ENCODE measurements around the gene ATP1B1. TPM values are rescaled to one million over a fixed set of nuclear protein-coding genes. Genes with fewer than 3 reads are reported as not detected.

The ATP1B1 gene
- total RNA-seq, 1 donor from 2014 or later: 76.4 TPM

DNA sequence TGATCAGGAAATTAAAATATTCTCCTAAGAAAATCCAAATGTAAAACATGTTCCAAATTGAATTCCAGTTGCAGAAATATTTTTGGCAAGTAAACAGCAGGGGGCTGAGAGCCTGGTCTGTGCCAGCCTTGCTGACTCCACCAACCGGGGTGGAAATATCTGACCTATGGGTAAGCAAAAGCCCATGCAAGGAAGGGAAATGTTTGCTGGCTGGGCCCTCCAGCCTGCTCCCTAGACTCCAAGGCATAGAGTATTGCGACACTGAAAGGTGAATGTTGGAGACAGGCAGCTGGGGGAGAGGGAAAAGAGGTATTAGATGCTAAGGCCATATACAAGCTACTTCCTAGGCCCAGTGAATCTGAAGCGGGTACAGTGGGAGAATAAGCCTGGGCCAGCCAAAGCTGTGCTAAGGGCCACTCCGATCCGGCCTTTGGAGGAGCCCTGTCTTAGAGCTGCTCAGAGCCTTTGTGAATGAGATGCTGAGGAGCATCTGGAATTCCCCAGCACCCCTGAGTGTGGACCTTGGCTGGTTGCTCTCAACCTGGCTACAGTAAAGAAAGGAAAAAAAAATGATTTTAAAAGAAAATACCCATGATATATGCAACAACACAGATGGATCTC lies 24.9 kb upstream of the ATP1B1 start:
- H3K9me3 Mint-ChIP-seq: no peaks in the 10 kb centered on the region
- H3K27ac Mint-ChIP-seq: no peak overlapping the region
- TF ChIP-seq, protein P1, sequence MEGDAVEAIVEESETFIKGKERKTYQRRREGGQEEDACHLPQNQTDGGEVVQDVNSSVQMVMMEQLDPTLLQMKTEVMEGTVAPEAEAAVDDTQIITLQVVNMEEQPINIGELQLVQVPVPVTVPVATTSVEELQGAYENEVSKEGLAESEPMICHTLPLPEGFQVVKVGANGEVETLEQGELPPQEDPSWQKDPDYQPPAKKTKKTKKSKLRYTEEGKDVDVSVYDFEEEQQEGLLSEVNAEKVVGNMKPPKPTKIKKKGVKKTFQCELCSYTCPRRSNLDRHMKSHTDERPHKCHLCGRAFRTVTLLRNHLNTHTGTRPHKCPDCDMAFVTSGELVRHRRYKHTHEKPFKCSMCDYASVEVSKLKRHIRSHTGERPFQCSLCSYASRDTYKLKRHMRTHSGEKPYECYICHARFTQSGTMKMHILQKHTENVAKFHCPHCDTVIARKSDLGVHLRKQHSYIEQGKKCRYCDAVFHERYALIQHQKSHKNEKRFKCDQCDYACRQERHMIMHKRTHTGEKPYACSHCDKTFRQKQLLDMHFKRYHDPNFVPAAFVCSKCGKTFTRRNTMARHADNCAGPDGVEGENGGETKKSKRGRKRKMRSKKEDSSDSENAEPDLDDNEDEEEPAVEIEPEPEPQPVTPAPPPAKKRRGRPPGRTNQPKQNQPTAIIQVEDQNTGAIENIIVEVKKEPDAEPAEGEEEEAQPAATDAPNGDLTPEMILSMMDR (IDR thresholded peaks at IDR 0.05; ENCODE audit: unreplicated experiment): no peak
- DNase-seq (ENCODE audit: low spot score in 2 of 2, unreplicated experiment in 2 of 2): no peak
- no peak overlapping the region for H3K4me3 Mint-ChIP-seq
- peaks cover 12% of the 10 kb centered on the region for H3K4me1 Mint-ChIP-seq
- H3K27me3 Mint-ChIP-seq (ENCODE audit: low read depth): no peaks in the 10 kb centered on the region
- H3K36me3 Mint-ChIP-seq: no peaks in the 10 kb centered on the region

DNA sequence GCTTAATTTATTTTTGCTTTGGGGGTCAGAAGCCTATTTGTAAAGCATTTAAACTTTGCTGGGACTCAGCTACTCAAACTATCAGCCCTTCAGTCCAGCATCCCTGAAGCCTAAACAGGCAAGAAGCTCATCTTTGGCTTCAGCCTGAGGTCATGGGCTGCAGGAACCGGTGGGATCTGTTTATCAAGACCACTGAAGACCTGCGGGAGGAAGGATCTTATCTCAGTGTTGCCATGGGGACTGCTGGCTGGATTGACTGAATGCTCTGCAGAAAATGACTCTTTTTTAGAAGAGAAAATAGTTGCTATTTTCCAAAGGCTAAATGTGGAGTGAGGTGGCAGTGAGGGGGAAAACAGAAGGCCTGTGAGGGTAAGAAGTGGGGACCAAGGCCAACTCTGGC lies 20.6 kb upstream of the ATP1B1 start:
- Mint-ChIP-seq H3K27ac (peak overlapping the region; percentile 43), H3K27me3 (ENCODE audit: low read depth) (no peaks in the 10 kb centered on the region), H3K4me3 (no peak overlapping the region), H3K9me3 (no peaks in the 10 kb centered on the region), H3K36me3 (no peaks in the 10 kb centered on the region), H3K4me1 (peaks cover 26% of the 10 kb centered on the region)
- TF ChIP-seq, protein P1 (IDR thresholded peaks at IDR 0.05; ENCODE audit: unreplicated experiment): no peak
- DNase-seq (ENCODE audit: low spot score in 2 of 2, unreplicated experiment in 2 of 2): no peak

- Mint-ChIP-seq H3K9me3 (no peaks in the 10 kb centered on the region), H3K4me3 (no peak overlapping the region), H3K36me3 (no peaks in the 10 kb centered on the region), H3K27ac (peak overlapping the region; percentile 74), H3K27me3 (ENCODE audit: low read depth) (no peaks in the 10 kb centered on the region), H3K4me1 (peaks cover 26% of the 10 kb centered on the region)
- TF ChIP-seq, protein P1 (IDR thresholded peaks at IDR 0.05; ENCODE audit: unreplicated experiment): no peak
- no peak for DNase-seq (ENCODE audit: low spot score in 2 of 2, unreplicated experiment in 2 of 2)
Measured at GRCh38 chr1:169086603-169087455, 19.7 kb upstream of the ATP1B1 start.

GRCh38 chr1:169087876-169088275 lies 18.6 kb upstream of the ATP1B1 start:
- H3K4me1 Mint-ChIP-seq: peaks cover 26% of the 10 kb centered on the region
- no peaks in the 10 kb centered on the region for H3K9me3 Mint-ChIP-seq
- no peak overlapping the region for H3K27ac Mint-ChIP-seq
- DNase-seq (ENCODE audit: low spot score in 2 of 2, unreplicated experiment in 2 of 2): no peak
- TF ChIP-seq, protein P1 (IDR thresholded peaks at IDR 0.05; ENCODE audit: unreplicated experiment): no peak
- no peaks in the 10 kb centered on the region for H3K36me3 Mint-ChIP-seq
- no peak overlapping the region for H3K4me3 Mint-ChIP-seq
- no peaks in the 10 kb centered on the region for H3K27me3 Mint-ChIP-seq (ENCODE audit: low read depth)

GRCh38 chr1:169089776-169090175 lies 16.7 kb upstream of the ATP1B1 start:
- no peak for DNase-seq (ENCODE audit: low spot score in 2 of 2, unreplicated experiment in 2 of 2)
- Mint-ChIP-seq H3K27me3 (ENCODE audit: low read depth) (peaks cover 2% of the 10 kb centered on the region), H3K27ac (no peak overlapping the region), H3K4me1 (peaks cover 30% of the 10 kb centered on the region), H3K9me3 (no peaks in the 10 kb centered on the region), H3K36me3 (no peaks in the 10 kb centered on the region), H3K4me3 (no peak overlapping the region)
- TF ChIP-seq, protein P1 (IDR thresholded peaks at IDR 0.05; ENCODE audit: unreplicated experiment): no peak
